Raji (cell line): ENCODE data around the gene PAPPA2.

Experiments
- POLR2A ChIP-seq: IDR thresholded peaks from 2 replicates; pipeline ENCODE4 v1.6.1; 2011; ENCODE audit warnings: low read depth, low read length, control low read depth; ENCODE audit not compliant: insufficient read depth

The PAPPA2 gene

GRCh38 chr1:176852124-176852523 is 389.1 kb downstream of the PAPPA2 start:
- no peak for TF ChIP-seq POLR2A

- no peak for TF ChIP-seq POLR2A
These were observed 390.5 kb downstream of the PAPPA2 start for GRCh38 chr1:176853503-176853902.

GRCh38 chr1:176854121-176854520 is 391.1 kb downstream of the PAPPA2 start:
- no peak for TF ChIP-seq POLR2A

GRCh38 chr1:176854758-176855745 is 392.1 kb downstream of the PAPPA2 start:
- no peak for TF ChIP-seq POLR2A

- TF ChIP-seq POLR2A, result no peak
These were observed 394.7 kb downstream of the PAPPA2 start for GRCh38 chr1:176857632-176858031.

- no peak for TF ChIP-seq POLR2A
These were observed 395.5 kb downstream of the PAPPA2 start for GRCh38 chr1:176858433-176858916.

- no peak for TF ChIP-seq POLR2A
These were observed 400.6 kb downstream of the PAPPA2 start for GRCh38 chr1:176863613-176864012.

- no peak for TF ChIP-seq POLR2A
These were observed 401.2 kb downstream of the PAPPA2 start for GRCh38 chr1:176864211-176864610.

- no peak for TF ChIP-seq POLR2A
These were observed 403.2 kb downstream of the PAPPA2 start for GRCh38 chr1:176866011-176866714.

- TF ChIP-seq POLR2A, result no peak
These were observed 406.6 kb downstream of the PAPPA2 start for GRCh38 chr1:176869577-176869976.

- no peak for TF ChIP-seq POLR2A
These were observed 414.1 kb downstream of the PAPPA2 start for GRCh38 chr1:176876966-176877515.

- TF ChIP-seq POLR2A, result no peak
These were observed 414.6 kb downstream of the PAPPA2 start for GRCh38 chr1:176877557-176877956.

GRCh38 chr1:176878750-176879536 is 416.0 kb downstream of the PAPPA2 start:
- no peak for TF ChIP-seq POLR2A

GRCh38 chr1:176879784-176880620 is 417.0 kb downstream of the PAPPA2 start:
- no peak for TF ChIP-seq POLR2A
